OCI-LY7 (cell line): Measurements from ENCODE around the gene CSF1R.

Source experiments
- EZH2phosphoT487 ChIP-seq: fragments of 200-600 bp; sonication (generic); IDR thresholded peaks from 2 replicates; pipeline ENCODE4 v1.6.1; 2018; ENCODE audit warnings: low read depth, borderline replicate concordance, mild to moderate bottlenecking, mixed run types, antibody characterized with exemption, low read length, moderate library complexity, mixed read lengths
- TF ChIP-seq, protein P1 (sequence below): fragments of 200-600 bp; sonication (generic); conservative IDR thresholded peaks from 2 replicates; pipeline ENCODE4 v1.5.1; 2014; ENCODE audit warnings: mild to moderate bottlenecking, antibody characterized with exemption, low read length, moderate library complexity, mixed read lengths

GRCh38 chr5:150021491-150022157, 64.7 kb downstream of the CSF1R start:
- TF ChIP-seq, protein P1, sequence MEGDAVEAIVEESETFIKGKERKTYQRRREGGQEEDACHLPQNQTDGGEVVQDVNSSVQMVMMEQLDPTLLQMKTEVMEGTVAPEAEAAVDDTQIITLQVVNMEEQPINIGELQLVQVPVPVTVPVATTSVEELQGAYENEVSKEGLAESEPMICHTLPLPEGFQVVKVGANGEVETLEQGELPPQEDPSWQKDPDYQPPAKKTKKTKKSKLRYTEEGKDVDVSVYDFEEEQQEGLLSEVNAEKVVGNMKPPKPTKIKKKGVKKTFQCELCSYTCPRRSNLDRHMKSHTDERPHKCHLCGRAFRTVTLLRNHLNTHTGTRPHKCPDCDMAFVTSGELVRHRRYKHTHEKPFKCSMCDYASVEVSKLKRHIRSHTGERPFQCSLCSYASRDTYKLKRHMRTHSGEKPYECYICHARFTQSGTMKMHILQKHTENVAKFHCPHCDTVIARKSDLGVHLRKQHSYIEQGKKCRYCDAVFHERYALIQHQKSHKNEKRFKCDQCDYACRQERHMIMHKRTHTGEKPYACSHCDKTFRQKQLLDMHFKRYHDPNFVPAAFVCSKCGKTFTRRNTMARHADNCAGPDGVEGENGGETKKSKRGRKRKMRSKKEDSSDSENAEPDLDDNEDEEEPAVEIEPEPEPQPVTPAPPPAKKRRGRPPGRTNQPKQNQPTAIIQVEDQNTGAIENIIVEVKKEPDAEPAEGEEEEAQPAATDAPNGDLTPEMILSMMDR: no peak
- TF ChIP-seq EZH2phosphoT487: no peak
